GM12878 (cell line): ENCODE measurements around the gene HNF4A. TPM values are rescaled to one million over a fixed set of nuclear protein-coding genes. Genes with fewer than 3 reads are reported as not detected.

Experiments used
- ATAC-seq: fragments of 200-7000 bp; cut with Tn5 transposase; 3 replicates; pipeline ENCODE4 v1.9.1; 2020; ENCODE audit warnings: mild to moderate bottlenecking, moderate library complexity
- BruUV-seq: library from RNA; stranded (reverse); fragments of 400-500 nt; replicated peaks from 2 replicates; lab custom pipeline; 2021; lab: Mats Ljungman, UMichigan
- CTCF ChIA-PET: fragments of 300-600 bp; sonication (Branson Sonifier 250); formaldehyde crosslinking; extraction: SDS; loops from one replicate; lab custom pipeline; 2021; ENCODE audit warnings: inconsistent platforms; lab: Yijun Ruan, JAX
- POLR2A ChIA-PET: fragments of 350-600 bp; formaldehyde crosslinking; extraction: SDS; loops from one replicate; lab custom pipeline; 2021; ENCODE audit warnings: inconsistent platforms; lab: Charles Lee
- RAD21 ChIA-PET: fragments of 300-600 bp; sonication (Branson Sonifier 250); formaldehyde crosslinking; loops from one replicate; lab custom pipeline; 2023; ENCODE audit warnings: antibody characterized with exemption; ENCODE audit not compliant: unreplicated experiment; lab: Charles Lee
- SMC1A ChIA-PET: fragments of 300-600 bp; sonication (Branson Sonifier 250); formaldehyde crosslinking; loops from one replicate; lab custom pipeline; 2023; ENCODE audit not compliant: unreplicated experiment, uncharacterized antibody; lab: Charles Lee
- DNase-seq: peaks from one replicate; pipeline ENCODE4 v3.0.0-alpha.2; 2011; ENCODE audit warnings: low read depth, low spot score
- FAIRE-seq: peaks from 3 replicates; lab custom pipeline; 2011; peaks lifted over from hg19 to GRCh38; lab: Jason Lieb, UNC
- H2AFZ ChIP-seq: 2 replicates; pipeline ENCODE4 v1.6.0; 2011; ENCODE audit warnings: low read depth, low read length, control low read depth; ENCODE audit not compliant: control insufficient read depth
- H3K27ac ChIP-seq: 2 replicates; pipeline ENCODE4 v1.5.1; 2011; ENCODE audit warnings: control low read depth; ENCODE audit not compliant: control insufficient read depth, insufficient read depth
- H3K27me3 ChIP-seq, 2 experiments: replicated peaks in 1 of 2; 2 replicates each; pipeline versions ENCODE4 v1.6.0 to v1.6.1; 2011; ENCODE audit warnings: low read length in 1 of 2; ENCODE audit not compliant: control insufficient read depth in 2 of 2, insufficient read depth in 2 of 2
- H3K36me3 ChIP-seq, 2 experiments: 2 replicates each; pipeline ENCODE4 v1.5.1; 2011; ENCODE audit warnings: low read length in 1 of 2; ENCODE audit not compliant: control insufficient read depth in 2 of 2, insufficient read depth in 2 of 2
- H3K4me1 ChIP-seq: 2 replicates; pipeline ENCODE4 v1.6.1; 2011; ENCODE audit warnings: mild to moderate bottlenecking, low read length, moderate library complexity, mixed read lengths; ENCODE audit not compliant: control insufficient read depth, insufficient read depth
- H3K4me2 ChIP-seq: 2 replicates; pipeline ENCODE4 v1.6.0; 2011; ENCODE audit warnings: control low read depth; ENCODE audit not compliant: control insufficient read depth, insufficient read depth
- H3K4me3 ChIP-seq: fragments of 200-600 bp; sonication (generic); 2 replicates; pipeline ENCODE4 v1.5.1; 2016
- H3K79me2 ChIP-seq: 2 replicates; pipeline ENCODE4 v1.6.0; 2011; ENCODE audit warnings: low read length; ENCODE audit not compliant: control insufficient read depth, insufficient read depth
- H3K9ac ChIP-seq: 2 replicates; pipeline ENCODE4 v1.8.0; 2011; ENCODE audit warnings: low read length, control low read depth, mixed read lengths; ENCODE audit not compliant: control insufficient read depth, insufficient read depth
- H3K9me3 ChIP-seq: replicated peaks from 3 replicates; pipeline ENCODE4 v1.5.1; 2011; ENCODE audit warnings: mild to moderate bottlenecking, low read length; ENCODE audit not compliant: control insufficient read depth, insufficient read depth
- H4K20me1 ChIP-seq: 2 replicates; pipeline ENCODE4 v1.6.0; 2011; ENCODE audit not compliant: control insufficient read depth, insufficient read depth
- BHLHE40 ChIP-seq, 2 experiments: fragments of 450-650 bp in 1 of 2; IDR thresholded peaks; 2 replicates each; pipeline ENCODE4 v1.6.1; 2011 to 2017; ENCODE audit warnings: low read depth in 2 of 2, borderline replicate concordance in 1 of 2, improper control_type of control experiment in 1 of 2, low read length in 1 of 2, mild to moderate bottlenecking in 1 of 2
- FOS ChIP-seq: IDR thresholded peaks from 3 replicates; pipeline ENCODE4 v1.6.1; 2011; ENCODE audit warnings: borderline replicate concordance; ENCODE audit not compliant: insufficient read length; ENCODE audit errors: extremely low read depth
- FOXM1 ChIP-seq: IDR thresholded peaks from 2 replicates; pipeline ENCODE4 v1.6.1; 2012; ENCODE audit warnings: low read depth, mild to moderate bottlenecking, inconsistent platforms, low read length, moderate library complexity
- NR2F1 ChIP-seq: fragments of 450-650 bp; conservative IDR thresholded peaks from 2 replicates; pipeline ENCODE4 v1.6.1; 2017; ENCODE audit warnings: mild to moderate bottlenecking
- RAD21 ChIP-seq: IDR thresholded peaks from 2 replicates; pipeline ENCODE4 v1.6.1; 2011; ENCODE audit warnings: mild to moderate bottlenecking, low read depth, low read length, moderate library complexity; ENCODE audit not compliant: insufficient read depth
- STAT1 ChIP-seq: fragments of 450-650 bp; conservative IDR thresholded peaks from 2 replicates; pipeline ENCODE4 v1.6.1; 2014; ENCODE audit warnings: antibody characterized with exemption, mild to moderate bottlenecking
- ZZZ3 ChIP-seq: IDR thresholded peaks from 2 replicates; pipeline ENCODE4 v1.6.1; 2011; ENCODE audit warnings: low read depth; ENCODE audit not compliant: control insufficient read depth, insufficient read length
- whole genome bisulfite sequencing: methylation state at CpG from one replicate; pipeline ENCODE4 v1.1.6; 2016; ENCODE audit warnings: low lambda C conversion rate; ENCODE audit not compliant: insufficient replicate concordance, insufficient coverage; ENCODE audit errors: missing lambda C conversion rate; 5-methylcytosine and 5-hydroxymethylcytosine counted together
- in situ Hi-C: fragments of 300-500 bp; cut with MboI; formaldehyde crosslinking; loops from 9 replicates; pipeline ENCODE4 v1.14.3; 2018; ENCODE audit warnings: mixed read lengths
- intact Hi-C: fragments of 100-400 bp; cut with micrococcal nuclease; formaldehyde crosslinking; loops from one replicate; pipeline ENCODE4 v1.14.2; 2022; ENCODE audit not compliant: unreplicated experiment
- polyA plus RNA-seq, 11 experiments: library from polyadenylated mRNA; depleted of rRNA in 4 of 11; unstranded in 6 of 11; stranded (reverse) in 5 of 11; fragments of >200 nt; fragmentation: Nextera tagmentation in 4 of 11; fragmentation: Illumina TruSeq in 1 of 11; extraction: Ambion mirVana in 4 of 11; extraction: Trizol in 1 of 11; gene quantifications; 1 replicate in 1 of 11; 2 replicates in 10 of 11; pipeline versions ENCODE4 v1.2.1 to v1.2.3, GENCODE V29; 2011 to 2016; ENCODE audit warnings: inconsistent platforms in 2 of 11, missing spikeins in 2 of 11, low read depth in 1 of 11
- total RNA-seq, 4 experiments: library from RNA; depleted of rRNA in 3 of 4; stranded (reverse); fragments of >200 nt in 3 of 4; fragmentation: Illumina TruSeq in 1 of 4; extraction: Trizol in 1 of 4; gene quantifications; 2 replicates each; pipeline versions ENCODE4 v1.2.1 to v1.2.3, GENCODE V29; 2013 to 2021
- TF ChIP-seq, protein P1 (sequence below): fragments of 450-650 bp; formaldehyde crosslinking; IDR thresholded peaks from 2 replicates; pipeline ENCODE4 v1.4.0; 2020; ENCODE audit warnings: mild to moderate bottlenecking, moderate library complexity
- TF ChIP-seq, protein P2 (sequence below): fragments of 450-650 bp; IDR thresholded peaks from 2 replicates; pipeline ENCODE4 v1.6.1; 2016; ENCODE audit warnings: mild to moderate bottlenecking
- TF ChIP-seq, protein P3 (sequence below): fragments of 450-650 bp; IDR thresholded peaks from 2 replicates; pipeline ENCODE4 v1.6.1; 2014; ENCODE audit warnings: mild to moderate bottlenecking

HNF4A gene
- total and polyA plus RNA-seq, 10 of the 15 experiments (the other 5 are each of a cell fraction or from before 2014, with no cell fraction given): 0.21 TPM; not detected in 9

DNA sequence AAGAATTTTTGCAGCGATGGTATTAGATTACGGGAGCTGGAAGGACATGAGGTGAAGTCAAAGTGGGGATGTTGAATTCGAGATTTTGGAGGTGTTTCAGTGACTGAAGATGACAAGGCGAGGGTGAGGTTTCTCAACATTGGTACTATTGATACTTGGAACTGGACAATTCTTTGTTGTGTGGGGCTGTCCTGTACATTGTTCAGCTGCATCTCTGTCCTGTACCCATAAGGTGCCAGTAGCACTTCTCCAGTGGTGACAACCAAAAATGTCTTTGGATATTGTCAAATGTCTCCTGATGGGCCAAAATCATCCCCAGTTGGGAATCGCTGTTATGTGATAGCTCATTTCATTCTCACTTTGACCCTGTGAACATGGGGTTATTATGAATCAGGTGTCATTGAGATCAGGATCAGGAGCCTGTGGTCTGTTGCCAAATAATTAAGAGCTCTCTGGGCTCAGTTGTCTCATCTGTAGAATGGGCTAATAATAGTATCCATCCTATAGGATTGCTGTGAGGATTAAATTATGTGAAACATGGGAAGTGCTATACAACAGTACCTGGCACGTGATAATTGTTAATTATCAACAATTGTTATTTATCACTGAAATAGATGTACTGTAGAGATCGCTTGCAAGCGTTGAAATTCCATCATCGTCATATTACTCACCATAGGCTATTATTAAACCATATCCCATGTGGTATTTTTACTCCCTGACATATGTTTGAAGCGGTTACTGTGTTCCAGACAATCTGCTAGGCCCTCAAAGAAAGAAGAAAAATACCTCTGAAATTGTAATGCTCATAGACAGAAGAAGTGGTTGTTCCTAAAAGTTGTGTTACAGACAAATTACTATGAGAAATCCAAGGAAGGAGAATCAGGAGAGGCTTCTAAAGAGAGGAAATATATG, 71.6 kb downstream of the HNF4A start:
- CTCF ChIA-PET: no interaction called here
- DNase-seq: no peak
- no peak overlapping the region for H3K27ac ChIP-seq
- H3K79me2 ChIP-seq: no peaks in the 10 kb centered on the region
- in situ Hi-C loops (no loop called here), intact Hi-C loops (no loop called here)
- H3K27me3 ChIP-seq: no peaks in the 10 kb centered on the region; a peak in 2 of 4 replicates
- no peak overlapping the region for H2AFZ ChIP-seq
- no peak overlapping the region for H3K9ac ChIP-seq
- no peaks in the 10 kb centered on the region for H3K36me3 ChIP-seq
- RAD21 ChIA-PET: no interaction called here
- H3K4me1 ChIP-seq: no peaks in the 10 kb centered on the region
- no peak for FAIRE-seq
- POLR2A ChIA-PET: no interaction called here
- no peak overlapping the region for H3K4me3 ChIP-seq
- H3K9me3 ChIP-seq: no peaks in the 10 kb centered on the region
- no TSS peak for BruUV-seq
- no peak overlapping the region for H3K4me2 ChIP-seq
- no peaks in the 10 kb centered on the region for H4K20me1 ChIP-seq
- SMC1A ChIA-PET: no interaction called here
- WGBS: 31% methylated on average over 10 of the region's 10 CpGs
- TF ChIP-seq, protein P1, sequence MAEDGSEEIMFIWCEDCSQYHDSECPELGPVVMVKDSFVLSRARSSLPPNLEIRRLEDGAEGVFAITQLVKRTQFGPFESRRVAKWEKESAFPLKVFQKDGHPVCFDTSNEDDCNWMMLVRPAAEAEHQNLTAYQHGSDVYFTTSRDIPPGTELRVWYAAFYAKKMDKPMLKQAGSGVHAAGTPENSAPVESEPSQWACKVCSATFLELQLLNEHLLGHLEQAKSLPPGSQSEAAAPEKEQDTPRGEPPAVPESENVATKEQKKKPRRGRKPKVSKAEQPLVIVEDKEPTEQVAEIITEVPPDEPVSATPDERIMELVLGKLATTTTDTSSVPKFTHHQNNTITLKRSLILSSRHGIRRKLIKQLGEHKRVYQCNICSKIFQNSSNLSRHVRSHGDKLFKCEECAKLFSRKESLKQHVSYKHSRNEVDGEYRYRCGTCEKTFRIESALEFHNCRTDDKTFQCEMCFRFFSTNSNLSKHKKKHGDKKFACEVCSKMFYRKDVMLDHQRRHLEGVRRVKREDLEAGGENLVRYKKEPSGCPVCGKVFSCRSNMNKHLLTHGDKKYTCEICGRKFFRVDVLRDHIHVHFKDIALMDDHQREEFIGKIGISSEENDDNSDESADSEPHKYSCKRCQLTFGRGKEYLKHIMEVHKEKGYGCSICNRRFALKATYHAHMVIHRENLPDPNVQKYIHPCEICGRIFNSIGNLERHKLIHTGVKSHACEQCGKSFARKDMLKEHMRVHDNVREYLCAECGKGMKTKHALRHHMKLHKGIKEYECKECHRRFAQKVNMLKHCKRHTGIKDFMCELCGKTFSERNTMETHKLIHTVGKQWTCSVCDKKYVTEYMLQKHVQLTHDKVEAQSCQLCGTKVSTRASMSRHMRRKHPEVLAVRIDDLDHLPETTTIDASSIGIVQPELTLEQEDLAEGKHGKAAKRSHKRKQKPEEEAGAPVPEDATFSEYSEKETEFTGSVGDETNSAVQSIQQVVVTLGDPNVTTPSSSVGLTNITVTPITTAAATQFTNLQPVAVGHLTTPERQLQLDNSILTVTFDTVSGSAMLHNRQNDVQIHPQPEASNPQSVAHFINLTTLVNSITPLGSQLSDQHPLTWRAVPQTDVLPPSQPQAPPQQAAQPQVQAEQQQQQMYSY: no peak
- TF ChIP-seq BHLHE40 (IDR thresholded peaks at IDR 0.05; ENCODE audit: borderline replicate concordance in 1 of 2, low read depth in 2 of 2, low read length in 1 of 2): no peak
- no peak for TF ChIP-seq FOXM1
- TF ChIP-seq, protein P2, sequence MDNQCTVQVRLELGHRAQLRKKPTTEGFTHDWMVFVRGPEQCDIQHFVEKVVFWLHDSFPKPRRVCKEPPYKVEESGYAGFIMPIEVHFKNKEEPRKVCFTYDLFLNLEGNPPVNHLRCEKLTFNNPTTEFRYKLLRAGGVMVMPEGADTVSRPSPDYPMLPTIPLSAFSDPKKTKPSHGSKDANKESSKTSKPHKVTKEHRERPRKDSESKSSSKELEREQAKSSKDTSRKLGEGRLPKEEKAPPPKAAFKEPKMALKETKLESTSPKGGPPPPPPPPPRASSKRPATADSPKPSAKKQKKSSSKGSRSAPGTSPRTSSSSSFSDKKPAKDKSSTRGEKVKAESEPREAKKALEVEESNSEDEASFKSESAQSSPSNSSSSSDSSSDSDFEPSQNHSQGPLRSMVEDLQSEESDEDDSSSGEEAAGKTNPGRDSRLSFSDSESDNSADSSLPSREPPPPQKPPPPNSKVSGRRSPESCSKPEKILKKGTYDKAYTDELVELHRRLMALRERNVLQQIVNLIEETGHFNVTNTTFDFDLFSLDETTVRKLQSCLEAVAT: no peak
- TF ChIP-seq ZZZ3: no peak
- no peak for TF ChIP-seq NR2F1
- TF ChIP-seq FOS: no peak
- TF ChIP-seq RAD21: no peak
- TF ChIP-seq STAT1: no peak
- TF ChIP-seq, protein P3, sequence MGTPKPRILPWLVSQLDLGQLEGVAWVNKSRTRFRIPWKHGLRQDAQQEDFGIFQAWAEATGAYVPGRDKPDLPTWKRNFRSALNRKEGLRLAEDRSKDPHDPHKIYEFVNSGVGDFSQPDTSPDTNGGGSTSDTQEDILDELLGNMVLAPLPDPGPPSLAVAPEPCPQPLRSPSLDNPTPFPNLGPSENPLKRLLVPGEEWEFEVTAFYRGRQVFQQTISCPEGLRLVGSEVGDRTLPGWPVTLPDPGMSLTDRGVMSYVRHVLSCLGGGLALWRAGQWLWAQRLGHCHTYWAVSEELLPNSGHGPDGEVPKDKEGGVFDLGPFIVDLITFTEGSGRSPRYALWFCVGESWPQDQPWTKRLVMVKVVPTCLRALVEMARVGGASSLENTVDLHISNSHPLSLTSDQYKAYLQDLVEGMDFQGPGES: no peak
- no peak for ATAC-seq
